Stimulated activated CD4-positive, alpha-beta T cell treated with anti-CD3 and anti-CD28 coated beads, TNF-alpha, amount 100 ng/mL, for 4 hours (primary cell): ENCODE results near the gene IL21.
A peak's percentile ranks its signal among the peaks of the same experiment; 100 is the strongest.
"Not testable (repeated sequence)": the region's sequence is repeated elsewhere in the genome, so short reads cannot be mapped to it uniquely, and the experiment has no call there.

Experiments
- DNase-seq, 3 experiments: peaks; one replicate each; pipeline ENCODE4 v3.0.0-alpha.2; 2020; ENCODE audit warnings: low read depth in 3 of 3

Gene IL21

DNA sequence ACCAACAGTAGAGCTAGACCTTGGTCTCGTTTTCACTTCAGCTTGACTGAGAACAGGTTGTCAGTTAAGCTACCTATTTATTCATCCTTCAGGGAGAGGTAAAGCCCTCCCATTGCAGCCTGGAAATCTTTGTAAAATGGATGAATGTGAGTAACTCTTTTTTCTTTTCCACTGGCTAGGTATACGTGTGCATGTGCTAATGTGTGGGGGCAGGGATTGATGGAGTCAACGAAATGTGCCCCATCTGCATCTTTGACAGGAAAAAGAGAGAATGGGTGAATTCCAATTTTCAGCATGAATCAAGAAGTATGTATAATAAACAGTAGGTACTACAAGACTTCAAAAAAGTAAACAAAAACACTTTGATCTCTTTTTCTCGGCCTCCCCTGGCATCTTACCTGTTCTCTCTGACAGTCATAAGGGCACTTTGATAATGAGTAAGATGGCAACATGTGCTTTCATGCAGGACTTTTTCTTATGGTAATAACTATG, at the start of gene IL21:
TSS of gene IL21 (minus strand) at position 51 of the 492 bp plus-strand sequence. CDS start 55 bp downstream, outside the sequence.
- no peak for DNase-seq

DNA sequence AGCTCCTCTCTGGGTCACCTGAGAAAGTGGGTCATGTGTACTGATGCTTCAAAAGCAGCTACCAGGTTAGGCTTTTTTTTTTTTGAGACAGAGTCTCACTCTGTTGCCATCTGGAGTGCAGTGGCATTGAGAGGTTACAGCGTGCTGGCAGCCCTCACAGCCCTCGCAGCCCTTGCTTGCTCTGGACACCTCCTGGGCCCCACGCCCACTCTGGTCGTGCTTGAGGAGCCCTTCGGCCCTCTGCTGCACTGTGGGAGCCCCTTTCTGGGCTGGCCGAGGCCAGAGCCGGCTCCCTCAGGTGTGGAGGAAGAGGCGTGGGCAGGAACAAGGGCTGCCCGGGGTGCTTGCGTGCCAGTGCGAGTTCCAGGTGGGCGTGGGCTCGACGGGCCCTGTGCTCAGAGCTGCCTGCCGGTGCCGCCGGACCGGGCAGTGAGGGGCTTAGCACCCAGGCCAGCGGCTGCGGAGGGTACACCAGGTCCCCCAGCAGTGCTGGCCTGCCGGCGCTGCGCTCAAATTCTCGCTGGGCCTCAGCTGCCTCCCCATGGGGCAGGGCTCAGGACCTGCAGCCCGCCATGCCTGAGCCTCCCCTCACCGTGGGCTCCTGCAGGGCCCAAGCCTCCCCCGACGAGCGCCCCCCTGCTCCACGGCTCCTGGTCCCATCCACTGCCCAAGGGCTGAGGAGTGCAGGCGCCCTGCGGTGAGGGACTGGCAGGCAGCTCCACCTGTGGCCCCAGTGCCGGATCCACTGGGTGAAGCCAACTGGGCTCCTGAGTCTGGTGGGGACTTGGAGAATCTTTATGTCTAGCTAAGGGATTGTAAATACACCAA, 49.3 kb upstream of the IL21 start:
- DNase-seq, result no peak

DNA sequence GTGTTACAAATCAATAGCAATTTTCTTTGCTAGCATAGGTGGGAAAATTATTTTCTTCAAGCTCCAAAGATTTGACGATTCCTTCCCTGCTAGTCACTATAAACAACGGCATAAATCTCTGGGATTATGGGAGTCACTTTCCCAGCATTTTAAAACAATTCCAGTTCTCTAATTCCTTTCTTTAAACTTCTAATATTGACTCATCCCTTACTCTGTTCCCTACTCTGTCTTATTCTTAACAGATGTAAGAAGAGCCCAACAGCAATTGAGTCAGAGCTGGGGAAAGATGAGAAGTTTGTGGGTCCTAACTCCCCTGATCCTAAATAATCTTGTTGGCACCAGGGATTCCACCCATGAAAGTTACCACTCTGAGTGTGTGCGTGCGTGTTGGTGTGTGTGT, 47.4 kb upstream of the IL21 start:
- no peak for DNase-seq

DNA sequence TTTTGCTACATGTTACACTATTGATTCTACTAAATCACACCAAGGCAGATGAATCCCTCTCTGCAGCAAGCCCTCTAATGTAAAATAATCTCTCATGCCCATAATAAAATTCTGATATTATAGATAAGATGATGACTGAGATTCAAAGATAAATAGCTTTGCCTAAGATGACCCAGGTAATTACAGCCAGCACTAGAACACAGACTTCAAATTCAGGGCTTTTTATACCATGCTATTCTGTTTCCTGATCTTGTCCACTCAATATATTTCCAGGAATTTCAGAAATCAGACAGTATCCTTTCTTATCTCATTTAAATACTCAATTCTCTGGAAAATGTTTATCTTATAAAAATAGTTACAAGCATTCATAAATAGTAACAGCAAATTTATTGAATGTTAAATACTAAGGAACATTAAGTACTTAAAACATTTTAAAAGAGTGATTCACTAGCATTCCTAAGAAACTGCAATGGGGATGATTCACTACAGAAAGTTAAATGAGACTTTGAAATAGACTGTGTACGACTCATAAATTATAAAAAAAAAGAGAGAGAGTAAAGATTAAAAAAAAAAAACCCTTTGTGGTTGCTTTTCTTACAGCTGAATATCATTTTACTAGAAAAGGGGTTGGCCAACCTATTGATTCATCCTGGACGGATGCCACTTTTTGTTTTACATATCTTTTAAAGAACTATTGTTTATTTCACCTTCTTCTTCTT, 45.8 kb upstream of the IL21 start:
- DNase-seq, result no peak

DNA sequence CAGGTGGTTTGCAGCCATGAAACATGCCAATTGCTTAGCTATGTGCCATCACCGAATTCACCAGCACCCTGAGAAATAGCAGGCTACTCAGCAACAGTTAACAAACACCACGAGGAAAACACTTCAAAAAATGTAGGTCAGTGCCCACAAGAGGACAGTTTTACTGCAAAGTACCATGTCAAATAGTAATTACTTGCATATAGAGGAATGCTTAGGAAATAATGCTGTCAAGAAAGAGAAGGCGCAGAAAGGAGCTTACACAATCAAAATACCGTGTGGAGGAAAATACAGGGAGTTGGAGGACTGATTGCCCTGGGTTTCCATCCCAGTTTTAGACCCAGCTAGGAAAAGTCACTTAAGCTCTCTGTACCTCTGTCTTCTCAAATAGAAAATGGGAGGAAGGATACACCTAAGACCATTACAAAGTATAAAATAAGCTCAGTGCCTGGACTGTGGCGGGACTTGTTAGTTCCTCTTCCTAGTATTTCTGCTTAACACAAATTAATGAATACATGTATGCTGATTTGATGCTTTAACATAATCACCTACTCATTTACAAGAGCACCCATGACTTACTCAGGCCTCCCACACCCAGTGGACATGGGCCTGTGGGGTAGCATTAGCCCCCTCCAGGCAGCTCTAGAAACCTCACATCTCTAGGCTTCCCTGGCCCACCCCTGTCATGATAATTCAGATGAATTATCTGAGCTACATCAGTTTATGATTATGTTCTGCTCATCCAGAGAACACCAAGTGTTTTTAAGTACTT, 44.5 kb upstream of the IL21 start:
- no peak for DNase-seq

DNA sequence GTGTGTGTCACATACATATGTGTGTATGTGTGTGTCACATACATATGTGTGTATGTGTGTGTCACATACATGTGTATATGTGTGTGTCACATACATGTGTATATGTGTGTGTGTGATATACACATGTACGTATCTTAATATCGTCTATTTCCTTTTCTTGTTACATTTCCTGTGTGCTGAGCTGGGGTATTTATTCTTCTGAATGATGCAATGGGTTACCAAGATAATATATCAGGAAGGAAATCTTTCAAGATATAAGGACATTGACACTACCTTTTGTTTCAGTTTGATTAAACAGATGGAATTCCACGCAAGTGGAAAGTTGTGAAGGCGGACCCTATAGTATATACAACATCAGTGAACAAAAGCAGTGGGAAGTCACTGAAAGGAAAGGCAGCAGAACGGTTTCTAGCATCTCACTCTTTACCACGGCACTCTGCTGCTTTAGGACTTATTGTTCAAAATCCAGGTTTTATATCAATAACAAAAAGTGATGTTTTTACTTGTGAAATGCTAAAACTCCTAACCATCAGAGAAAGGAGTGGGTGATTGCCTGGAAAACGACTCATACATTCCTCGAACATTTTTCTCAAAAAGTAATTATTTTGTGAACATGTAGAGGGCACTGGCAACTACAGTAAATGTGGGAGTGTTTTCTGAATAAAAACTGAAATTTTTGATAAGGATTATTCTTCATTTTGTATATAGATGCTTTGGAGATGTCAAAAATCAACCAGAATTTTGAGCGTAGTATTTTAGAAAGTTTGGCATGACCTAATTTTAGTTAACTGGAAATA, 43.1 kb upstream of the IL21 start:
- no peak for DNase-seq

DNA sequence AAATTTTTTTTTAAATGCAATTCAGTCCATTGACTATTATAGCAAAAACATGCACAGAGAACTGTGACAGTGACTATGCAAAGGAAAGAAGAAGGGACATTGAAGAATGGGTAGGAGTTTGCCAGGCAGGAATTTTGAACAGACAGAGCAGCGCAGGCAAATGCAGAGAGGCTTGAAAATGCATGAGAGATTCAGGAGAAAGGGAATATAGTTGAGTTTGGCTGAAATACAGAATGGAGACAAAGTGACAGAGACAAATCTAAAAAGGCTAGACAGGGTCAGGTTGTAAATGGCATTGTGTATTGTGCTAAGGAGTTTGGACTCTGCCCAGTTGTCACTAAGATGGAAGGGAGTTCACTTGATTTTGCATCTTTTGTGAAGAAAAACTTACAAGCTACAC, 42.4 kb upstream of the IL21 start:
- DNase-seq, result no peak

DNA sequence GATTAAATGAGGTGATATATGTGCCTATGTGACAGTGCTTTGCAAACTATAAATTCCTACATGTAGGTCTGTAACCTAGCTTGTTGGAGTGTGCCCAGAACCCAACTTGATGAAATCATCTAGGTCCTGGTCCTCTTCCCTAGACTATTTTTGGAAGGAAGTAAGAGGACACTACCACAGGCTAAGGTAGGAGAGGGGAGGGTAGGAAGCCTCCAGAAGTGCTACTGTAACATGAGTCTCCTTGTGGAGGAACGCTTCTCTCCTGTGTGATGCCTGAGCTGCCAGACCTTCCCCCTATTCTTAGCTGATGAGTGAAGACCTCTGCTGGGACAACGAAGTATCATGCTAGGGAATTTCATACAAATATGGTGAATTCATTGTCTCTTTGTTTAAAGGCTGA, 41.8 kb upstream of the IL21 start:
- no peak for DNase-seq

DNA sequence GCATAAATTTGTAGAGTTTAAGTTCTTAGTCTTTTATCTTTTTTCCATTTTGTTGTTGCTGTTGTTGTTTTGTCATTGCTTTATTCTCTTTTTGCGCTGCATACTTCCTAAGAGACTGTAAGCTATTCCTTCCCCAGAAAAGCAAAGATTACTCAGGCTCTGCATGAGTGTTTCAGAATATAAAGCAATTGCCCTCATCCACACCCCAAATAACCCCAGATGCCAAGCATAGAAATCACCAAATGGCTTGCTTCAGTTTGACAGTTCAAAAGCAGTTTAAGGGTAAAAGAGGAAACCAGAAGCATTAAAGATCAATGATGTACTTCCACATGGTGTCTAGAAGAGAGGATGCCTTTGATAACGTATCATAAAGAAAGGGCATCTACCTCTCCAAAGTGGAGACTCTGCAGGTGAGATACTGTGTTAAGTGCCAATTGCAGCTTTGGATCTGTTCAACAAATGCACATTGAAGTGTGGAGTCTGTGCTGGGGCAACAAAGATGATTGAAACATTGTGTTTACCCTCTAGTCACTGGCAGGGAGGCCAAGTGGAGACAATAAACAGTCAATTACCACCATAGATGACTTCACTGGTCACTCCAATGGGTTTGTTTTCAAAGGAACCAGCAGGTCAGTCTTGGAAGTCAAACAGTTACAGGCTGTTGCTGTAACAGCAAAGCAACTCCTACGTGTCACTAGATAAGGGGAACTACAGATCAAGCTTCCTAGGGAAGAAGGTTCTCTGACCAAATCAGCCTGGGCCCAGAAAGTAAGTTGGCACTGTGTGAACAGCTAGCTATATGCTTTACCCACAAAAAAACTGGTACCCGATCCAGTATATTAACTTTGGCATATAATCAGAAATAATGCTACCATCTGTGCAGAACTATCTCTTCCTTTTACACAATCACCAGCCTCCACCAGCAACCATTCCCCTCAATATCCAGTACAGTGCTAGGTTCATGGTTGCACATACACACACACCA, 40.6 kb upstream of the IL21 start:
- DNase-seq, result no peak

DNA sequence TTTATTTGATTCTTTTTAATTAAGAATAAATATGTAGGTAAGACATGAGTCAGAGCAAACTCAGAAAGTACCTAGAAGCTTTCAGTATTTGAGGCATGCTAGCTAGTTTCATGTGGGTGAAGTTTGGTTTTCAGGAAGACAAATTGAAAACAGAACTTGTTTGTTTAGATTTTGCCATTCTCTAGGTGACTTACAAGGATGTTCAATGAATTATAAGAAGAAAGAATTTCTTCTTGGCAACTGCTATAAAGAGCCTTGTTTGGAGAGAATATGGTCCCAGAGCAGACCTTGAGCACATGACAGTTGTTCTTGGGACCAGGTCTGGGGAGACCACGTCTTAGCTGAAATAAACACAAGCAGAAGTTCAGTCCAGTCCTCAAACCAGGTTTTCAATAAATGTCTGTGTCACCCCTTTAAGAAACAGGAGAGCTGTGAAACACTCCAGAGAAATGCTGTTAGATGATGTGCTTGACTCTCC, 38.0 kb upstream of the IL21 start:
- DNase-seq, result no peak

DNA sequence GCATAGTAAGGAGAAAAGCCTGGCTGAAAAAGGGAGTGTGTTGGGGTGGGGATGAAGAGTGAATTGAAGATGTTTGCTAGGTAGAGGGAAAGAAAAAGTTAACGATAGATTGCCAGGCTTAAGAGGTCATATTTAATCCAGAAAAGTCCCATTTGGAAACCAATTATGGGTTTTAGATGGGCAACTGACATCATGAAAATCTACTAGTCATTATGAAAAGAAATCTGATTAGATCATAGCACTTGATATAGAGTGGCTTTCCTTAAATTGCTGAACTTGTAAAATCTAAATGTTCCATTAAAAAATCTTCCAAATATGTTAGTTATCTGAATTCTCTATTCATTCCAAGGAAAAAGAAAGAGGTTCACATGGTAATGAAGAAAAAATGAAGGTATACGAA, 37.5 kb upstream of the IL21 start:
- DNase-seq, result no peak

DNA sequence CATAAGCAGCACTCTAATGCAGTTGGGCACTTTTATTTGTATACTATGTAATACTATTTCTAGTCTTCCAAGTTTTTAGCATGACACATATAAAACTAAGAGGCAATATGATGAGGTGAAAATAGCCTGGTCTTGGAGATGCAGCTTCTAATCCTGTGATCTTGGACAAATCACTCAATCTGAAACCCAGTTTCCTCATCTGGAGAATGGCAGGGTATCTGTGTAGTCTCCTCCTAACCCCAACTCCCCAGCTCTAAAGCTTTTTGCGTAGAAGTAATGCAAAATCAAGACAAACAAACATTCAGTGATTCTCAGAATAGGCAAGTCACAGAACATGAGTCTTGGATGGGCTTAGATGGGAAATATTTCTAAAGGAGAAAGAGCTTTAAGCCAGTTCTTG, 36.7 kb upstream of the IL21 start:
- DNase-seq, result no peak

DNA sequence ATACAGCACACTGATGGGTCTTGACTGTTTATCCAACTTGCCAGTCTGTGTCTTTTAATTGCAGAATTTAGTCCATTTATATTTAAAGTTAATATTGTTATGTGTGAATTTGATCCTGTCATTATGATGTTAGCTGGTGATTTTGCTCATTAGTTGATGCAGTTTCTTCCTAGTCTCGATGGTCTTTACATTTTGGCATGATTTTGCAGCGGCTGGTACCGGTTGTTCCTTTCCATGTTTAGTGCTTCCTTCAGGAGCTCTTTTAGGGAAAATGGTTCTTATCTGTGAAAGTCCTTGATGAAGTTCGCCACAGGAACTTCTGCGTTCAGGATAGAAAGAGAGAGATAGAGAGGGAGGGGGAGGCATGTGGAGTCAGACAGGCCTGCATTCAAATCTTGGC, 35.7 kb upstream of the IL21 start:
- DNase-seq, result not testable (repeated sequence)

DNA sequence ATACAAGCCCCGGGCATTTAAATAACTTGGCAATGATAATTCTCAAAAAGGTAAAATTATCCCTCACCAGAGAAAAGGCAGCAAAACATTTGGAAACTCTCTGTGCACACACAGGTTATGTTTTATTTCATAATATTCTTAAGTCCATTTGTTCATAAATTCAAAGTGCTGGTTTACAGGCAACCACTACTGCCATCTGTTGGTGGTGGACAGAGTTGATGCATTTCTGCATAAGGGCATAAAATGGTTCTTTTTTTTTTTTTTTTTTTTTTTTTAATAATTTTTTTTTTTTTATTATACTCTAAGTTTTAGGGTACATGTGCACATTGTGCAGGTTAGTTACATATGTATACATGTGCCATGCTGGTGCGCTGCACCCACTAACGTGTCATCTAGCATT, 31.5 kb upstream of the IL21 start:
- peak in 2 of 3 experiments; percentile 14 to 18 for DNase-seq

DNA sequence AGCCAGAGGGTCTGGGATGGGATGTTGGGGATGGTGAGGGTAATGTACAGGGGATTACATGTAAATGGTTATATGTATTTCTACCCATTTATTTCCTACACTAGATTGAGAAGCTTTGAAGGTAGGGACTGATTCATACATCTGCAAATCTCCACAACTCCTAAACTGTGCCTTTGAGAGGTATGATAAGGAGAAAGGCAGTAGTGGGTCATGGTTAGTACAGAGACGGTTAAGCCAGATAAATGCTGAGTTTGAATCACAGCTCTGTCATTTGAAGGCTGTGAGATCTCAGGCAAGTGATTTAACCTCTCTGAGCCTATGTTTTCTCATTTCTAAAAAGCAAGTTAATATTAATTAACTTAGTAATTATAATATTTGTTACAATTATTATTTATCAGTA, 29.3 kb upstream of the IL21 start:
- no peak for DNase-seq

DNA sequence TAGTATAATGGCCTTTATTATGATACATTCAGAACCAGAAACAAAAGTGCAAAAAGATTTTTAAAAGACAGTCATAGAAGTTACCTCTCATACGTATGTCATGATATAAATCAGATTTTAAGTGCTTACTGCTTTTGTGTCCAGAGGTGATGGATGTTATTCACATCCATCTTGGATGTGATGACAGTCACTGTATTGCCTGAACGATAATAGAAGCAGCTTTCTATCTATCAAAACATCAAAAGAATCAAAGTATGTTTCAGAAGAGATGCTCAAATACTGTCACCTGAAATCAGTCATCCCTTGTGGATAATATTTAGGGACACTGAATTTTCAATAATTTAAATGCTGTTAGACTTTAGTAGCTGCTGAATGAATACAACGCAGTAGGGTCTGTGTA, 26.8 kb upstream of the IL21 start:
- no peak for DNase-seq

DNA sequence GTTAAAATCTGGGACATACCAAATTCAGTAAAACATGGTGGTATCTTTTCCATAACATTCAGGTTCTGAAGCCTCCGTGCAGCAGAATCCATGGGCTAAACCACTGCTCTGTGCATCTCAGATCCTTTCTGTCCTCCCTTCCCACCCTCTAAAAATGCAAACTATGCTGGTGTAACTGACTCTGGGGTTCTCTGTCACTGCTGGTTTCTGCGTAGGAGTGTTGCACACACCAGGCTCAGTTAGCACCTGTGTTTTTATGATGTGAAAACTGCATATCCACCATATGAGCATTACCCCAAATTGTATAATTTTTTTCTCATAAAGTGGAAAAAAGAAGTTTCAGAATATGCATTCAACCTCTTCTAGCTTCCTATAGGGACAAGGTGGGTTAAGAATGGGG, 22.4 kb upstream of the IL21 start:
- DNase-seq, result no peak

DNA sequence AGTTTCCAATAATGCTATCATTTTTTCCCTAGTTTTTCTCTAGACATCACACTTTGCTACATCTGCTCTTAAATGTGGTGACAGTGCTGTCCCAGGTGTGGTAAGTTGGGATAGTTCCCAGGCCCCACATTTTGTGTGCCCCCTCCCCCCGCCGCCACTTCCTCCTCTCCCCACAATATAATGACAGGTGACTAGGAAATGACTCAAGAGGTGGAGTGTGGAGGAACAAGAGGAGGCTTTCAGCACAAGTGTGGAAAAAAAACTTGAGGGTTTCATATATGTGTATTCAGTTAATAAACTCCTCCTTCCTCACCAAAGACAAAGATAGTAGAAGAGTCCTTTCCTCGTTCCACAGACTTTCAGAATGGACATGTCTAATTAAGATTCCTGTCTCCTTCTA, 18.3 kb upstream of the IL21 start:
- DNase-seq, result no peak

DNA sequence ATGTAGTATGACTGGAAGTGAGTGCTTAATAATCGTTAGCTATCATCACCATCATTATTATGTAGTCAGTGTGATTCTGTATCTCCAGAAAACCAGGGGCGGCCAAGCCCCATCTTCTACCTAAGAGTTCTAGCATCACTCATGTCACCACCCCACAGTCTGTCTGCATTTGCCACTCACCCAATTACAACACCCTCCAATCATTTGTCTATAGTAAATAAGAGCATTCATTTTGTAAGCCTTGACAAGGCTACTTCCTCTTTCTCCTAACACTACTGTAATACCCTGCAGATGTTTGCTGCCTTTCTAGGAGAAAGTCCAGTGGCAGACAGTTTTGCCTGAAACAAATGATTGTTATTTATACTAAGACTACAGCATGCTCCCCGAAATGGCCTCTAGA, 15.8 kb upstream of the IL21 start:
- no peak for DNase-seq

DNA sequence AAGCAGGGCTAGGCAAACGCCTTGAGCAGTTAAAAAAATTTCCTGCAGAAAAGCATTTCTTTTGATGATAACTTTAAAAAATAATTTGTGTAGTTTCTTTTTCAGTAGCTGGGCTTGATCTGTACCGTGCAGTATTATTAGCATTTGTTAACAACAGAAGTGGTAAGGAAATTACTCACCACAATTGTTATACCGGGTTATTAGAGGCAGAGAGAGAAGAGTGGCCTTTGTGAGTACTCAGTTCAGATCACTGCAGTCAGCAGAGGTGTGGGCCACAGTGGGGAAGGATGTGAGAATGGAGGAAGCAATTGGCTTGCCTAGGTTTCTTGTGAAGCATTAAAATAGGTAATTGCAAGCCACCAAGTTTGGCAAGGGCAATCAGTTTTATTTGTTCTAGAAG, 14.3 kb upstream of the IL21 start:
- DNase-seq, result no peak
